Tibial nerve (tissue), 3 donors: ENCODE results near the gene GPN3.

ENCODE experiments used
- CTCF ChIP-seq, 5 experiments: fragments of 200-600 bp in 3 of 5; fragments of 450-650 bp in 2 of 5; sonication (generic) in 3 of 5; IDR thresholded peaks; one replicate each; pipeline ENCODE4 v1.5.1; 2016 to 2019; ENCODE audit warnings: antibody characterized with exemption in 5 of 5, mild to moderate bottlenecking in 3 of 5, moderate library complexity in 2 of 5
- POLR2A ChIP-seq, 2 donors: fragments of 450-650 bp; IDR thresholded peaks; one replicate each; pipeline ENCODE4 v1.6.1; 2017; ENCODE audit warnings: antibody characterized with exemption in 2 of 2, mild to moderate bottlenecking in 2 of 2, moderate library complexity in 2 of 2

- TF ChIP-seq CTCF (IDR thresholded peaks at IDR 0.05) (no peak), POLR2A (IDR thresholded peaks at IDR 0.05) (no peak)
These were observed 40.1 kb upstream of the GPN3 start for GRCh38 chr12:110508071-110508586.
